Loucy (cell line): ENCODE measurements around the gene THEM5.

Experiments
- CTCF ChIP-seq: fragments of 200-600 bp; sonication (generic); conservative IDR thresholded peaks from 2 replicates; pipeline ENCODE4 v1.5.1; 2014; ENCODE audit warnings: mild to moderate bottlenecking, antibody characterized with exemption, low read length
- EZH2phosphoT487 ChIP-seq: fragments of 200-600 bp; IDR thresholded peaks from 2 replicates; pipeline ENCODE4 v1.6.1; 2018; ENCODE audit warnings: antibody characterized with exemption, mild to moderate bottlenecking, moderate library complexity, borderline replicate concordance

DNA sequence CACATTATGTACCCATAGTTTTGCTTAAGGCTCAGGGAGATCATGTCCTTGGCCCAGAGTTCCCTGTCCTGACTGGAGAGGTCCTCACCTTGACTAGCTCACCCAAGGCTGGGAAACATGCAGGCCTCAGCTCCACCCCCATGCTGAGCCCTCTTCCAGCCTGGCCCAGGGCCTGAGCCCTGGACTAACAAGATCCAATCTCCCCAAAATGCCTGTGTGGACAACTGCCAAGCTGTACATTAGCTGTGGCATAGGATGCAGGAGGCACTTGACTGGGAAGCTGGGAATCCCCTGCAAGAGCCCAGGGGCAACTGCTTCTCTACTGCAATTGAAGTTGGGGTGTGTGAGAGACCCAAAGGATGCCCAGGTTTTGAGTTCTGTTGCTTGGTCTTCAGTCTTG is 50.3 kb downstream of the THEM5 start:
- no peak for TF ChIP-seq CTCF
- no peak for TF ChIP-seq EZH2phosphoT487
